ENCODE results near the gene VPS16. TPM values are rescaled to one million over a fixed set of nuclear protein-coding genes. Genes with fewer than 3 reads are reported as not detected.

Gene VPS16
- total RNA-seq, 4 donors from 2014 or later, result 17.9 to 51.3 (median 31.9) TPM

DNA sequence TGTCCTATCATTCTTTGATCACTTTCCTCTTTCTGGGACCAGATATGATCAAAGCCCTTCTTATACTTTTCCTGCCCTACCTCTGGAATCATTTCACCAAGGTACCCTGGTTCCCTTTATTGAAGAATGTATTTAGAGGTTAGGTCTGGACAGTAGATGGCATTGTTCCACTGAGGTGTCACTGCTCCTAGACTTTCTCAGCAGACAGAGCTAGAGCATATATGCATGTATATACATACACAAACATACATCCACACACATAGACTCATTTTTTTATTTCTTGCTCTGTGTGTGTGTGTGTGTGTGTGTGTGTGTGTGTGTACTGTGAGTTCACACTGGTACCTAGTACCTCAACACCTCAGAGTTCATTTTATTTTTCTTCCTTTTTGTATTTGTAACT, 73.6 kb downstream of the VPS16 start:
- H3K27ac ChIP-seq, result no peak overlapping the region
- no peaks in the 10 kb centered on the region for H3K9me3 ChIP-seq
- no peaks in the 10 kb centered on the region for H3K27me3 ChIP-seq
- TF ChIP-seq POLR2A (IDR thresholded peaks at IDR 0.05), result no peak
- no peak for TF ChIP-seq CTCF (IDR thresholded peaks at IDR 0.05)
- TF ChIP-seq EP300 (IDR thresholded peaks at IDR 0.05), result no peak
- DNase-seq (ENCODE audit: low spot score in 2 of 2), result no peak
- no peak overlapping the region for H3K4me3 ChIP-seq
- peaks cover 0 to 6% (median 0%) of the 10 kb centered on the region in 3 donors for H3K36me3 ChIP-seq
- peaks cover 0 to 4% (median 0%) of the 10 kb centered on the region in 4 donors for H3K4me1 ChIP-seq

Other genes with a start within 250 kb of the VPS16 start
- 100 to 1,000 TPM in 1 of 4 donors, 10 to 100 TPM in 3; 80.0 to 141 (median 87.6) TPM for gene NOP56, start 188.1 kb upstream of the VPS16 start, total RNA-seq
- 100 to 1,000 TPM; 101 to 141 (median 116) TPM for gene IDH3B, start 176.5 kb upstream of the VPS16 start, total RNA-seq
- 10 to 100 TPM in 2 of 4 donors, 1 to 10 TPM in 2; 4.8 to 17.5 (median 10.4) TPM for gene EBF4, start 148.0 kb upstream of the VPS16 start, total RNA-seq
- gene CPXM1, start 40.1 kb upstream of the VPS16 start, total RNA-seq, result 1 to 10 TPM; 1.6 to 3.6 (median 1.9) TPM
- not detected for gene C20orf141, start 25.8 kb upstream of the VPS16 start, total RNA-seq
- not detected for gene TMEM239, start 24.4 kb upstream of the VPS16 start, total RNA-seq
- gene PCED1A, start 90 bp upstream of the VPS16 start, total RNA-seq, result 10 to 100 TPM; 36.8 to 84.6 (median 62.3) TPM
- 100 to 1,000 TPM in 1 of 4 donors, 10 to 100 TPM in 3; 46.3 to 119 (median 67.4) TPM for gene PTPRA, start 32.7 kb downstream of the VPS16 start, total RNA-seq
- 1 to 10 TPM in 1 of 4 donors, not detected in 3; 4.6 TPM for gene GNRH2, start 202.9 kb downstream of the VPS16 start, total RNA-seq
- gene MRPS26, start 205.3 kb downstream of the VPS16 start, total RNA-seq, result 10 to 100 TPM; 43.2 to 87.9 (median 59.5) TPM
- 1 to 10 TPM in 1 of 4 donors, not detected in 3; 1.8 TPM for gene OXT, start 230.9 kb downstream of the VPS16 start, total RNA-seq
- not detected for gene AVP, start 244.0 kb downstream of the VPS16 start, total RNA-seq